Placental pericyte (primary cell): ENCODE data around the gene TAF9. TPM values are rescaled to one million over a fixed set of nuclear protein-coding genes. Genes with fewer than 3 reads are reported as not detected.

ENCODE experiments used
- total RNA-seq: library from RNA; depleted of rRNA; stranded (reverse); fragments of >200 nt; gene quantifications from 2 replicates; pipeline ENCODE4 v1.2.3, GENCODE V29; 2012

The TAF9 gene, protein sequence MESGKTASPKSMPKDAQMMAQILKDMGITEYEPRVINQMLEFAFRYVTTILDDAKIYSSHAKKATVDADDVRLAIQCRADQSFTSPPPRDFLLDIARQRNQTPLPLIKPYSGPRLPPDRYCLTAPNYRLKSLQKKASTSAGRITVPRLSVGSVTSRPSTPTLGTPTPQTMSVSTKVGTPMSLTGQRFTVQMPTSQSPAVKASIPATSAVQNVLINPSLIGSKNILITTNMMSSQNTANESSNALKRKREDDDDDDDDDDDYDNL
- 64.9 and 79.7 TPM in 2 replicates for total RNA-seq

DNA sequence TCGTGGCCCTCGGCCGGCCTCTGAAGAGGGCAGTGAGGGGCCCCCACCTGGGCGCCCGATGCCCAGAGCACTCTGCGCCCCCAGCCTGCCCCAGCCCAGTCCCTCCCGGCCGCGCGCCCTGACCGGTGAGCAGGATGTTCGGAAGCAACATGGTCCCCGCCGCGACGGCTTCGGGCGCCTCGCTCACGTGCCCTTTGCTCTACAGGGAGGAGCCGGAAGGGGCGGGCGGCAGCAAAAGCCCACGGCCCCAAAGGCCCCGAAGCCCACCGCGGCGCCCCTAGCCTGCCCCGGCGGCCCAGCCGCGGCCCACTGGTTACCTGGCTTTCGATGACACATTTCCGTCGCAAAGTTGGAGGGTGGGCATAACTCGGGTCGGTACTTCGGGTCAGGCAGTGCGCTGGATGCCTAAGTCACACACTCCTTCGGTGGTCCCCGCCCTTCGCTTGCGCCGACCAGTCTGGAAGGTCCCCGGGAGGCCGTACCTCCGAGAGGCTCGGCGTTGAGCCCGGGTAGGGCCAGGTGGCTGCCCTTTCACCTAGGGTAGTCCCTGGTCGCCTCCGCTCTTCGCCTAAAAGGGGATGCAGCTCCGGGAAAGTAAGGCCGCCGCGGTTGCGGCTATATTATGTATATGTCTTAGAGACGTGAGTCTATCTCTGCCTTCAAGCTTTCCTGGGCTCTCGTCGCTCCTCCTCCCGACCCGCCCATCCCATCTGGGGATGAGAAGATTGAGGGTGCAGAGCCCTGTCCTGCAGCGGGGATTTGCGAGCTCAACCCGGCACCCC, at the start of gene TAF9, which contains the start of the genes AK6 and RAD17:
Gene TAF9, minus strand, starts transcription at position 181 of the 782 bp plus-strand sequence. CDS start 3,783 bp downstream, outside the sequence.
Gene AK6, minus strand, starts transcription at position 181 of the 782 bp plus-strand sequence. Its CDS starts 30 bp downstream, at position 151.
Gene RAD17, plus strand, starts transcription at position 479 of the 782 bp plus-strand sequence. CDS start 2,391 bp downstream, outside the sequence.

DNA sequence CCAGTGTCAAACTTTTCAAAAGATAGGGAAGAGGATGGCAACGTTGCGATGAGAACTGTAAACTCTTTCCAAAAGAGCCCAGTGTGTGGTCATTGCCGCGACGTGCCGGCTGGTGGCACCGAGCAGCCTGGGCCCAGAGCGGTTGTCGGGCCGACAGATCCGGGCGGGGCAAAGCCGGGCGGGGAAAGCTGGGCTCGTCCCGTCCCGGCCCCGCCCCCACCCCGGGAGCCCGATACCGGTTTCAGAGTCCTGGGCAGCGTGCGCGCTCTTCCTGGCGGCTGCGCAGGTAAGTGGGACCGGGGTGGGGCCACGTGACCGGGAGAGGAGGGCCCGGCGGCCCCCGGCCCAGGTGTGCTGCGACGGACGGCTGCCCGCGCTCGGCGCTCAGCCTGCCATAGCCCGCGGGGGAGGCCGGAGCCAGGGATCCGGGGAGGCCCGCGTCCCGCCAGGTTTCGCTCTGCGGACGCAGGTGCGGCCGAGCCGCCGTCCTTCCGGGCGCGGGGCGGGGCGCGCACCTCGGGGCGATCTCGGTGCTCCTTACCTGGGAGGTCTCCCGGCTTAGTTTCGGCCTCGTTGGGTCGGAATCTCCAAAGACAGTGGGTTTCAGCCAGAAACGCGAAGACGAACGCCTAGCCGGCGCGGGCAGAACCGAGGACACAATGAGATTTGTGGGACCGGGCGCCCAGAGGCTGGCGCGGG, 45.7 kb upstream of the TAF9 start, which contains the start of gene MARVELD2:
Gene MARVELD2, plus strand, starts transcription at position 232 of the 699 bp plus-strand sequence. CDS start 4,270 bp downstream, outside the sequence.

Other genes with a start within 250 kb of the TAF9 start
- gene CCNB1, start 202.4 kb downstream of the TAF9 start, total RNA-seq, result 14.2 and 218 TPM in 2 replicates
- gene CENPH, start 179.9 kb downstream of the TAF9 start, total RNA-seq, result 3.3 and 13.0 TPM in 2 replicates
- gene CDK7, start 134.6 kb downstream of the TAF9 start, total RNA-seq, result 36.8 and 44.2 TPM in 2 replicates
- gene CCDC125, start 36.7 kb downstream of the TAF9 start, total RNA-seq, result 1.5 and 3.0 TPM in 2 replicates
- 17.6 and 25.4 TPM in 2 replicates for gene AK6, start within 50 bp of the TAF9 start, total RNA-seq
- 20.1 and 23.2 TPM in 2 replicates for gene RAD17, start 298 bp upstream of the TAF9 start, total RNA-seq
- 1.0 and 1.1 TPM in 2 replicates for gene MARVELD2, start 45.6 kb upstream of the TAF9 start, total RNA-seq
- 1.1 and 1.3 TPM in 2 replicates for gene OCLN, start 123.3 kb upstream of the TAF9 start, total RNA-seq
- 26.9 and 43.1 TPM in 2 replicates for gene GTF2H2C, start 190.7 kb upstream of the TAF9 start, total RNA-seq